Left lobe of liver (tissue), 2 donors: Measurements from ENCODE around the gene SIGMAR1. TPM values are rescaled to one million over a fixed set of nuclear protein-coding genes. Genes with fewer than 3 reads are reported as not detected.

Experiments used
- ATAC-seq: fragments of 200-7000 bp; cut with Tn5 transposase; one replicate; pipeline ENCODE4 v1.9.1; 2020; ENCODE audit warnings: mild to moderate bottlenecking, moderate library complexity
- DNase-seq: peaks from one replicate; pipeline ENCODE4 v3.0.0-alpha.2; 2020; ENCODE audit warnings: low spot score
- total RNA-seq: library from RNA; stranded (reverse); gene quantifications from one replicate; pipeline ENCODE4 v1.2.1, GENCODE V29; 2021
- donor health status: DM: no; HTN: no; CAD: no; lungs with moderate emphysema.
- donor health status: DM: no; HTN: yes; CAD: no.

Gene SIGMAR1
- total RNA-seq, 1 donor from 2014 or later, result 139 TPM

- ATAC-seq, result peak; percentile 30
- peak; percentile 70 for DNase-seq
Observed at GRCh38 chr9:34633851-34634550, 3.6 kb downstream of the SIGMAR1 start.

- no peak for DNase-seq
- ATAC-seq, result no peak
Observed at GRCh38 chr9:34633166-34633565, 4.4 kb downstream of the SIGMAR1 start.

GRCh38 chr9:34630402-34631154 is 7.0 kb downstream of the SIGMAR1 start:
- peak; percentile 72 for ATAC-seq

GRCh38 chr9:34629491-34629808 is 8.1 kb downstream of the SIGMAR1 start:
- DNase-seq (no peak), ATAC-seq (peak; percentile 1)

More at GRCh38 chr9:34630402-34631154, 7.0 kb downstream of the SIGMAR1 start:
- DNase-seq, result peak; percentile 89

GRCh38 chr9:34628656-34629490 is 8.7 kb downstream of the SIGMAR1 start, which contains the start of gene ARID3C:
Gene ARID3C, minus strand, starts transcription at chr9:34629066. Its CDS starts 1,052 bp downstream, at chr9:34628014.
- peak; percentile 74 for DNase-seq
- ATAC-seq, result peak; percentile 71

GRCh38 chr9:34627716-34628655 is 9.6 kb downstream of the SIGMAR1 start:
- ATAC-seq (no peak), DNase-seq (no peak)

GRCh38 chr9:34625186-34625486 is 12.5 kb downstream of the SIGMAR1 start:
- DNase-seq (no peak), ATAC-seq (no peak)

- ATAC-seq (no peak), DNase-seq (no peak)
Observed at GRCh38 chr9:34624475-34625185, 13.0 kb downstream of the SIGMAR1 start.

- ATAC-seq (no peak), DNase-seq (no peak)
Observed at GRCh38 chr9:34623374-34624235, 14.0 kb downstream of the SIGMAR1 start.

- ATAC-seq, result peak; percentile 98
- DNase-seq, result peak; percentile 94
Observed at GRCh38 chr9:34620061-34620994, 17.3 kb downstream of the SIGMAR1 start, which contains the start of gene DCTN3. Gene DCTN3, minus strand, starts transcription at chr9:34620495. Its CDS starts 31 bp downstream, at chr9:34620464.

GRCh38 chr9:34615132-34615531 is 22.5 kb downstream of the SIGMAR1 start:
- no peak for ATAC-seq
- no peak for DNase-seq

- DNase-seq (peak; percentile 84), ATAC-seq (peak; percentile 77)
Observed at GRCh38 chr9:34612788-34613390, 24.7 kb downstream of the SIGMAR1 start.

GRCh38 chr9:34611811-34612787 is 25.5 kb downstream of the SIGMAR1 start, which contains the start of gene RPP25L:
Gene RPP25L, minus strand, starts transcription at chr9:34612097. Its CDS starts 801 bp downstream, at chr9:34611296.
- DNase-seq (peak; percentile 91), ATAC-seq (peak; percentile 93)

- peak; percentile 7 for ATAC-seq
- DNase-seq, result peak; percentile 61
Observed at GRCh38 chr9:34611251-34611810, 26.3 kb downstream of the SIGMAR1 start.

- DNase-seq (peak; percentile 60), ATAC-seq (no peak)
Observed at GRCh38 chr9:34610434-34611206, 27.0 kb downstream of the SIGMAR1 start.
